ENCODE data around the gene CARD10.
"Not testable (repeated sequence)": the region's sequence is repeated elsewhere in the genome, so short reads cannot be mapped to it uniquely, and the experiment has no call there.

The CARD10 gene

GRCh38 chr22:37485395-37486223, 33.6 kb downstream of the CARD10 start:
- DNase-seq, result peak; percentile 28

- peak; percentile 96 for DNase-seq
These were observed 34.5 kb downstream of the CARD10 start for GRCh38 chr22:37484480-37485394.

GRCh38 chr22:37483050-37483449, 36.2 kb downstream of the CARD10 start:
- DNase-seq, result no peak

GRCh38 chr22:37482244-37482643, 37.0 kb downstream of the CARD10 start:
- no peak for DNase-seq

- no peak for DNase-seq
These were observed 37.8 kb downstream of the CARD10 start for GRCh38 chr22:37481347-37481907.

- DNase-seq, result no peak
These were observed 38.5 kb downstream of the CARD10 start for GRCh38 chr22:37480387-37481346.

GRCh38 chr22:37479196-37479595, 40.0 kb downstream of the CARD10 start:
- no peak for DNase-seq

- DNase-seq, result no peak
These were observed 42.6 kb downstream of the CARD10 start for GRCh38 chr22:37476389-37477329.

- no peak for DNase-seq
These were observed 44.6 kb downstream of the CARD10 start for GRCh38 chr22:37474447-37475090.

- no peak for DNase-seq
These were observed 45.7 kb downstream of the CARD10 start for GRCh38 chr22:37473437-37473946.

- DNase-seq, result peak; percentile 35
These were observed 46.7 kb downstream of the CARD10 start for GRCh38 chr22:37472418-37473006.

- no peak for DNase-seq
These were observed 47.3 kb downstream of the CARD10 start for GRCh38 chr22:37471727-37472417.

GRCh38 chr22:37470087-37470445, 49.1 kb downstream of the CARD10 start:
- no peak for DNase-seq

- no peak for DNase-seq
These were observed 49.7 kb downstream of the CARD10 start for GRCh38 chr22:37469416-37470086.

GRCh38 chr22:37468201-37468695, 51.0 kb downstream of the CARD10 start:
- DNase-seq, result not testable (repeated sequence)

- DNase-seq, result no peak
These were observed 51.7 kb downstream of the CARD10 start for GRCh38 chr22:37467391-37467955.

- no peak for DNase-seq
These were observed 55.0 kb downstream of the CARD10 start for GRCh38 chr22:37464181-37464580.

GRCh38 chr22:37462983-37463382, 56.2 kb downstream of the CARD10 start:
- DNase-seq, result no peak

All from activated CD4-positive, alpha-beta T cell treated with anti-CD3 and anti-CD28 coated beads, Interleukin-10, Interleukin-2, amounts not matched to agents 100 ng/mL and 50 ng/mL, durations not matched to agents 16 hours and 8 hours (primary cell).